ENCODE measurements around the gene LEP.
"Not testable (repeated sequence)": the region's sequence is repeated elsewhere in the genome, so short reads cannot be mapped to it uniquely, and the experiment has no call there.

LEP gene

DNA sequence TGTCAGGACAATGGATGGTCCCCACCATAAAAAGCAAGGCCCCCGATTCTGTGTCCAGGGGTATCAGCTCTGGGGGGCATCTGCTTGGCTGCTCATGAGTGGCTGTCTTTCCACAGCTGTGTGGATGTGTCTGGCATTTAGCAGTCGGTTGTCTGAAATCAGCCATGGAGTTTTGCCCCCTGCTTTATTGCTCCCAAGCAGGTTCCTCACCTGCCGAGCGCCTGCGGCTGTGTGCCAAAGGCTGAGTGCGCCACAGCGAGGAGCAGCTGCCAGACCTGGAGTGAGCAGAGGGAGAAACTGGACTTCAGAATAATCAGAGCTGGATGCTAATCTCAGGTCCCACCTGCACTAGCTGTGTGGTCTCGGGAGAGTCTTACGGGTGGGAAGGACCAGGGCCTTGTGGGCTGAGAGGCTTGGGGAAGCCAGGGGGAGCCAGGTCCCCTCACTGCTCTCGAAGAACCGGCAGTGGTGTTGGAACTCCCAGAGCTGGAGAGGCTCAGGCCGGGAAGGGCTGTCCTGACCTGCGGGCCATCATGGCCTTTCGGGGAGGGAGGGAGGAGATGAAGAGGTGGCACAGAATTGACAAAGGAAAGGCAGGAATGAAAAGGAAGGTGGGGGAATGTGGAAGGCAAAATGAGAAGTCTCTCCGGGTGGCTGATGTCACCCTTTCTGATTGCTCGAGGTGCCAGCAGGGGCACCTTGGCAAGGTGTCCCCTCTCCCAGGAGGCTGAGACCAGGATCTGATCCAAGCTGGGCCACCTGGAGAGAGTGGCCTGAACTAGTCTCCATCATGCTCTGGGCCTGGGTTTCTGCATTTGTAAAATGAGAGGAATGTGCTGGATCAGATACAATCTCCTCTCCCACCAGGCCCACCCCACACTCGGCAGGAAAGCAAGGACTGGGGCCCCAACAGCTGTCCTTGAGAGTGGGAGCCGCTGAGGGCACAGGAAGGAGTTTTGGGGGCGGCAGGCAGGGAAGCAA lies 30.2 kb upstream of the LEP start:
- no peak for DNase-seq (ENCODE audit: low spot score)

DNA sequence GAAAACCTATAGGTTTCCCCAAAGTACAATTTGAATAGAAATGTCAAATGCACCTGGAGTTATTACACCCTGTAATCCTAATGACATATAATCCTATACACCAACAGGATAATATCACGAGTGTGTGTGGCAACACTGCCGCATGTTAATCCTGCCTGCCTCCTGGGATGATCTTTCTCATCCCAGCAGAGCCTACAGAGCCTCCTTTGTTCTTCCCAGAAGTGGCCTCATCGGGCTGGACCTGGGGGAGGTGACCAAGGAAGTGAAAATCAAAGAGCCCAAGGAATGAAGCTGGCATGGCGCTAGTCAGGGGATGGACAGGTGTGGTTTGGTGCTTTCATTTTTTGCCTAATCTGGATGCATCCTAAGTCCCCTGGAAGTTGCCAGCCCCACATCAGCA lies 29.5 kb upstream of the LEP start:
- DNase-seq (ENCODE audit: low spot score), result no peak

DNA sequence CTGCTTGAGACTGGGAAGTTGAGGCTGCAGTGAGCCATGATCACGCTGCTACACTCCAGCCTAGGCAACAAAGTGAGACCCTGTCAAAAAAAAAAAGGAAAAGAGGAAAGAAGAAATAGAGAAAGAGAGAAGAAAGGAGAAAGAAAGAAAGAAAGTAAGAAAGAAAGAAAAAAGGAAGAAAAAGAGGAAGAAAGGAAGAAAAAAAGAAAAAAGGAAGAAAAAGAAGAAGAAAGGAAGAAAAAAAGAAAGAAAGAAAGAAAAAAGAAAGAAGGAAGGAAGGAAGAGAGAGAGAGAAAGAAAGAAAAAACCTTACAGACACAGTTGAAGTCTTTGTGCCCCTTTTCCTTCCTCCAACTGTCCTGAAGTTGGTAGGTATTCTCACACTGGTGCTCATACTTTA lies 26.6 kb upstream of the LEP start:
- DNase-seq (ENCODE audit: low spot score), result no peak

DNA sequence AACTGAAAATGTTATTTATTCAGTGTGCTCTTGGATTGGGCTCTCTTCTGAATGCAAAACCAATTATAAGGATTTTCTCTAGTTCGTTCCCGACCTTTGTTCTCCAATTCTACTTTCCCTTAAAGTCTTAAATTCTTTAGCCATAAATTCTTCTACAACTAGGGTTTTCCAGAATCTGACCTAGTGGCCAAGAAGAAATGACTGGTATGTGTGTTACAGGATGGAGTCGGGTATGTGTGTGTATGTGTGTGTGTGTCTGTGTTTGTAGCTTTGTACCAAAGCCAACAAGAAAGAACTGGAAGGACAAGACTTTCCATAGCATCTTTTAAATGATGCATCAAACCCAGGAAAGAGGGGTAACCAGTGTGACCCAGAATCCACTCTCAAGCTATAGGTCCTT lies 25.8 kb upstream of the LEP start:
- DNase-seq (ENCODE audit: low spot score), result no peak

DNA sequence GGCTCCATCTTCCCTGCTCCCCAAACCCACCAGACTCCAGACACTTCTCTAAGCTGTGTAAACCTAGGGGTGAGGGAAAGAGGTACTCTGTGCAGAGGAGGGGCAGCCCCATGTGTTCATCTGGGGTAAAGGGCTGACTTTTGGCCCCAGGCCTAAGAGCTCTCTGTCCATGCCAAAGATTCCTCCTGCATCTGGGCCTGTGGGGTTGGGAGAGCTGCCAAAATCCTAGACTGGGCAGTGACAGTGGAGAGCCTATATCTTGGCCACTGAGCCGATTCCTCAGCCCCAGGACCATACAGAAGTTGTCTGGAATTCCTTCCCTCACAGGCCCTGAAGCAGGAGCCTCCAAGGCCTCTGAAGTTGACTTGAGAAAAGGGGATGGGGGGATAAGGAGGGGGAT lies 25.3 kb upstream of the LEP start:
- no peak for DNase-seq (ENCODE audit: low spot score)

DNA sequence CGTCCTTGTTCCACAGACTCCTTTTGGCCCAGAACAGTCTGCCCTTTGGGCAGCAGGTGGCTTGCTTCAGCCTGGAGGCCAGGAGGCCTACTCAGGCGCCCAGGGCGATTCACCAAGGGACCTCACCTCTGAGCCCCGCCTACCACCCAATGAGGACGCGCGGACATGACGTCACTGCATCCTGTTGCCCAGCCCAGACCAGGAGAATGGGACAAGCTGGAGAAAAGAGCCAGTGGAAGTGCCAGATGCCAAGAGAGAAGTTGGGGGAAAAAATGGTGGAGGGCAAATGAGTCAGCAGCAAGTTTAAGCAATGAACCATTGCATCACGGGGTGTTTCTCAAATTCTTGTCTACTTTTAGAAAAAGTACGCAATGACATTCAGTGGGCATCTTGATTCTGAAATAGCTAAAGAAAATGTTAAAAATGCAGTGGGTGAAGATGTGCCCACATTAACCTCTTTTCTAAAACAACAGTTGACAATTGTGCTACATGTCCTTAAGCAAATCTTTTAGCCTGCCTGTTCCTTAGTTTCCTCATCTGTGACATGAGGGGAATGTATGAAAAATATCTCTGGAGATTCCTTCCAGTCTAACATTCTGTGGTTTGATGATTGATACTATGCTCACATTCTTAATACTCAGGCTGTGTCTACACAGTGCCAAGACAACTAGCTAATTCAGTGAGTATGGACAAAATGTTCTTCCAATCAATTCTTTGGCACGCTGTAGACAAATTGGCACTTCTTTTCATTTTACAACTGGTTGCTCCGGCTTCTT lies 23.9 kb upstream of the LEP start:
- no peak for DNase-seq (ENCODE audit: low spot score)

DNA sequence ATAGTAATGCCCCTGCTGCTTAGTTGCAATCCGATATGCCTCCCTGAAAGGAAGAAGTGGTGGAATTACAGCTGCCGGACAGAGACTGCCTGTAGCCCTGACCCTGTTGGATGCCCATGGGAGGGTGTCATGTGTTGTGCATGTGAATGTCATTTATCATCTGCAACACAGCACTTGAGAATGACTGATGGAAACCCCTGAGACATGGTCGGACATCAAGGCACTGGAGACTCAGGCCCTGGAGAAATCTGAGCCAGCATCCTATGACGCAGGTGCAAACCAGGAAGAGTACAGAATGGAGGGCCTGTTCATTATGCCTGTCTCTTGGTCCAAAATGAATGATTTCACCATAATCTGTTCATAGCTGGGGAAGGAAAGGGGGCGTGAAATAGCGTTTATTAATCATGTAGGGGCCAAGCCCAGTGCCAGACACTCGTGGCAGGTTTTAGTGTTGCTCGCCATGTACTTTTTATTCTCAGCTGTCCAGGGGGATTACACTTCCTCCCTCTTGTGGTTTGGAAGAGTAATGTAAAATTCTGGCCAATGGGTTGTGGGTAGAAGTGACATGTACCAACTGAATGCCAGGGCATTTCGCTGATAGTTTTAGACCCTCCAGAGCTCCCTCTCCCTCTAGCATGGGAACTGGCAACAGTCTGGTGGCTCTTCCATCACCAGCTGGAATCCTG lies 23.0 kb upstream of the LEP start:
- no peak for DNase-seq (ENCODE audit: low spot score)

DNA sequence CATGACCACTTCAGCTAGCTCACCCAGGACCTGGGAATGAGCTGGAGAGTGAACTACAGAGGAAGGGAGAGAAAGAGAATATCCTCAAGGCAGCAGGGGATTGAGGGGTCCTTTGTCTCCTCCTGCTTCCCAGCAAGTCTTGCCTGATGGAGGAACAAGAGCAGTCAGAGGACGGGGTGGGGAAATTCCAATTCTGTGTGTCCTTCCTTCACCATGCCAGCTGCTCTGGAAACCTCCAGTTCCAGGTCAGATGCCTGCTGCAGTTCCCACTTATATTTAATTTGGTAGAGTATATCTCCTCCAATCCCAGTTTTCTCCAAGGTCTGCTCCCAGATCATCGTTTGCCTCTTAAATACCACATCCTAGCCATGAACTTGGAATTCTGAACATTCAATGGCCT lies 21.4 kb upstream of the LEP start:
- no peak for DNase-seq (ENCODE audit: low spot score)

DNA sequence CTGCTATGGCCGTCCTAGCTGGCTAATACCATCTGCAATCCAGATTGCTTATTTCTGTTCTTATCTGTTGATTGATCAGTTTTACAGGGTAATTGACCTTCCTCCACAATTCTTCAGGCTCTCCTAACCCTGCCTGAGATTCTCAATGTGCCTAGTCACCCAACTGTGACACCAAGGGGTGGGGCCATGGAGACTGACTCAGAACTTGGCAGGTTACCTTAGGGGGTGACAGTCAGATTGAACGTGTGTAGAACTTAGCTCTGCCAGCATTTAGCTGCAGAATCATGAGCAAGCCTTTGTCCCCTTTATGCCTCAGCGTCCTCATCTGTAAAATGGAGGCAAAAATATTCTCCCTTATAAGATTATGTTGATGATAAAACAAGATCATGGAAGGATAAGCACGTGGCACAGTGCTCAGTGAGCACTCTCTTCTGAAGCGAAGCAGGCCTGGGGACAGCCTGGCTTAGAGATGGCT lies 19.1 kb upstream of the LEP start:
- DNase-seq (ENCODE audit: low spot score), result no peak

DNA sequence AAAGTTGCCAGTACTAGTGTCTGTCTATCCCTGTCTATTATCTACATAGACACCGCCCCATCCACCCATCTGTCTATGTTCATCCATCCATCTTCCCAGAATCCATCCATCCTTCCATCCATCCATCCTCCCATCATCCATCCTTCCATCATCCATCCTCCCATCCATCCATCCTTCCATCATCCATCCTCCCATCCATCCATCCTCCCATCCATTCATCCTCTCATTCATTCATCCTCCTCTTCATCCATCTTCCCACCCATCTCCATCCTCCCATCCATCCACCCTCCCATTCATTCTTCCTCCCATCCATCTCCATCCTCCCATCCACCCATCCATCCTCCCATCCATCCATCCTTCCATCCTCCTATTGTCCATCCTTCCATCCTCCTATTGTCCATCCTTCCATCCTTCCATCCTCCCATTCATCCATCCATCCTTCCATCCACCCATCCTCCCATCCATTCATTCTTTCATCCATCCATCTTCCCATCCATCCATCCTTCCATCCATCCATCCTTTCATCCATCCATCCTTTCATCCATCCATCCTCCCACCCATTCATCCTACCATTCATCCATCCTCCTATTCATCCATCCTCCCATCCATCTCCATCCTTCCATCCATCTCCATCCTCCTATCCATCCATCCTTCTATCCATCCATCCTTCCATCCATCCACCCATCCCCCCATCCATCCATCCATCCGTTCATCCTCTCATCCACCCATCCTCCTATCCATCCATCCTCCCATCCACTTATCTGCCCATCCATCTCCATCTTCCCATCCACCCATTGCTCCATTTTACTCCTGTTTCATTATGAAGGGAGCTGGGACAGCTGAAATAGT lies 14.7 kb upstream of the LEP start:
- DNase-seq (ENCODE audit: low spot score), result no peak

DNA sequence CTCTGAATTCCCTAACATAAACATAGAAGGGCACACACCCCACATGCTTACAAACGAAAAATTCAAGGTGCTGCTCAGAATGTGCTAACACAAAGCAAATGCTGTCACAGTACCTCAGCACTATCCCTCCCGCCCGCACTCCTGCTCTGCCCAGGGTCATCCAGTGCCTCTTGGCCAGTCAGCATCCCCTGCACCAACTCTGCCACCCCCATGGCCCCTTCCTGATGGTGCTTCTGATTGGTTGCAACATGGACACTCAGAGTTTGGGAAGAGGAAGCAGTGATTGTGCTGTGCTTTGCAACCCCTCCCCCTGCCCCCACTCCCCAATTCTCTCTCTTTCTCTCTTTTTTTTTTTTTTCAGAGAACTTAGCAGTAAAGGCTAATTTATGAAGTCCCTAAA lies 13.8 kb upstream of the LEP start:
- DNase-seq (ENCODE audit: low spot score), result no peak

DNA sequence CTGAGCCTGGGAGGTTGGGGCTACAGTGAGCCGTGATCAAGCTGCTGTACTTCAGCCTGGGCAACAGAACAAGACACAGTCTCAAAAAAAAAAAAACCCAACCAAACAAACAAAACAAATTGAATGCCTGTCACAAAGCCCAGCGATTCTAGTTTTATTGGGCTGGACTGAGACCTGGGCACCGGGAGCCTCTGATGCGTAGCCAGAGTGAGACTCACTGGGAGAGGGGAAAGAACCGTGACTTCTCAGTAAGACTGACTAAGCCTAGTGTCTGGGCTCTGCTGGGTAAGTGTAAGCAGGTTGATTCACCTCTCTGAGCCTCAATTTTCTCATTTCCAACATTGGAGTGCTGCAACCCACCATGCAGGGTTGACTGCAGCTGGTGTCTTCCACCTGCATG lies 10.1 kb upstream of the LEP start:
- DNase-seq (ENCODE audit: low spot score), result no peak

DNA sequence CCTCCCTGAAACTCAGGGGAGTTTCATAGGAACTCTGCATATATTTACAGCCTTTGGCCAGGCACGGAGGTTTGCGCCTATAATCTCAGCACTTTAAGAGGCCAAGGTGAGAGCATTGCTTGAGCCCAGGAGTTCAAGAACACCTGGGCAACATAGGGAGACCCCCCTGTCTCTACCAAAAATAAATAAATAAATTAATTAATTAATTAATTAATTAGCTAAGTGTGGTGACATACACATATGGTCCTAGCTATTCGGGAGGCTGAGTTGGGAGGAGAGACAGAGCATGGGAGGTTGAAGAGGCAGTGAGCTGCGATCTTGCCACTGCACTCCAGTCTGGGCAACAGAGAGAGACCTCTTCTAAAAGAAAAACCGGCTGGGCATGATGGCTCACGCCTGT lies 9.4 kb upstream of the LEP start:
- no peak for DNase-seq (ENCODE audit: low spot score)

DNA sequence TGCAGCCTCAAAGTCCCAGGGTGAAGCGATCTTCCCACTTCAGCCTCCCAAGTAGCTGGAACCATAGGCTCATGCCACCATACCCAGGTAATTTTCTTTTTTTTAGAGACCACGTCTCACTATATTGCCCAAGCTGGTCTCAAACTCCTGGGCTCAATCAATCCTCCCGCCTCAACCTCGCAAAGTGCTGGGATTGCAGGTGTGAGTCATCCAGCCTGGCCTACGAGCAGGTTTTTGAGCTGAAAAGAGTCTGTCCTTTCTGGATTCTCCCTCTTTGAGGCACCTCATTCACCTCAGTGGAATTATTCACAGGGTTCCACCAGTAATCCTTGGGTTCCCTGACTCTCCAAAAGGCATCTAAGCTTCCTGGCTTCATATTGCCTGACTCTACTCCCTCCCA lies 7.6 kb upstream of the LEP start:
- DNase-seq (ENCODE audit: low spot score), result no peak

DNA sequence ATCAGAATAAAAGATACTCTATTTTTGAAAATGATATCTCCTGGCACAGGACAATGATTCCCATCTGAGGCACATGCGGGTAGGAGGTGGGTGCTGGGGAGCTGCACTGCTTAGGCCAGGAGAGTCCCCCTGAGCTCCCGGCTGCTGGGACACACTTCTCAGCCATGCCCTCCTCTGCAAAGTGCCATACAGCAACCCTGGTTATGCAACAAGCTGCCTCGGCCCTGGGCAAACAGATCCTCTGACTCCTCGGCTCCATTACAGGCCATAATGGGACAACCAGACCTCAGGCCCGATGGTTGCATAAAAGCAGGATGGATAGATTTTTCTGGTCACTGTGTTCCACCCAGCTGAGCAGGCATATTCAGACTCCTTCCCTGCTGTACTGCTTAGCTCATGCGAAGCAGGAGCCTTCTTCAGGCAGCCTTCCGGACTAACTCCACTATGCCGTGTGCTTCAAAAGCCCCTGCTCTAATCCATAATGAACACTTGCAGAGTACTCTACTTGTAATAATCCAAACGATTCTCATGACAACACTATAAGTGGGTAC lies 6.5 kb upstream of the LEP start:
- no peak for DNase-seq (ENCODE audit: low spot score)

DNA sequence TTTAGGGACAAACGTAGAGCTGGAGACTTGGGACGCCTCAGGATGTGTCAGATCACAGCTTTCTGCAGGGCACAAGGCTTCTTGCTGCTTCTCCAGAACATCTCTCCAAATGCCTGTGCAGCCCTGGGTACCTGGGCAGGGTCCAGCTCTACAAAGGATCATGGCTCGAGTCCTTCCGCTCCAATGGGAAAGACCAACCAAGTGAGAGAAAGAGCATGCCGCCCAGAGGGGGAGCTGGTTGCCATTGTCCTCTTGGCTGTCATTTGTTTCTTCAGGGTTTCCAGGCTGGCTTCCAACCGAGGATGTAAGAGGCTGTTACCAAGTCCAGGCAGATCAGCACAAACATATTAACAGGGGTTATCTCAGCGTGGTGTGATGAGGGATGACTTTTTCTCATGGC lies 5.6 kb upstream of the LEP start:
- no peak for DNase-seq (ENCODE audit: low spot score)

DNA sequence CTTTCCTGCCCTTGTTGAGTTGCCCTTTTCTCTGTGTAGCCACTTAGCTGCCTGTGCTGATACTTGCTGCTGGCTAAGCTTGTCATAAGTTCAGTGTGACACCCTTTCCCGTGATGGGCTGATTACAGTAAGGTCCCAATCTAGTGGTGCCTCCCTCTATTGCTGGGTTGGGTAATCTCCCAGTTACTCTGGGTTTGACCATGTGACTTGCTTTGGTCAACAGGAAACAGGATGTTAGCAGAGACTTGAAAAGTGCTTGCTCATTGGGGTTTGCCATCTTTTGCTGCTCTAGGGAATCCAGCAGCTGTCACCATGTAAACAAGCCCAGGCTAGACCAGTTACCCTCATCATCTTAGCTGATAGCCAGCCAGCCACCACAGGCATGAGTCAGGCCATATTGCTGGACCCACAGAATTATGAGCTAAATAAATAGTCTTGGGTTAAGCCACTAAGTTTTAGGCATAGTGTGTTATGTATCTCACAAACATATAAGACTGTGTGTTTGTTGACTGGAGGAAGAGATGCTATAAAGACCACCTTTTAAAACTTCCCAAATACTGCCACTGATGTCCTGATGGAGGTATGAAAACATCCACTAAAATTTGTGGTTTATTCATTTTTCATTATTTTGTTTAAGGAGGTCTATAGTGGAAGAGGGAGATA lies 4.0 kb upstream of the LEP start:
- DNase-seq (ENCODE audit: low spot score), result no peak

DNA sequence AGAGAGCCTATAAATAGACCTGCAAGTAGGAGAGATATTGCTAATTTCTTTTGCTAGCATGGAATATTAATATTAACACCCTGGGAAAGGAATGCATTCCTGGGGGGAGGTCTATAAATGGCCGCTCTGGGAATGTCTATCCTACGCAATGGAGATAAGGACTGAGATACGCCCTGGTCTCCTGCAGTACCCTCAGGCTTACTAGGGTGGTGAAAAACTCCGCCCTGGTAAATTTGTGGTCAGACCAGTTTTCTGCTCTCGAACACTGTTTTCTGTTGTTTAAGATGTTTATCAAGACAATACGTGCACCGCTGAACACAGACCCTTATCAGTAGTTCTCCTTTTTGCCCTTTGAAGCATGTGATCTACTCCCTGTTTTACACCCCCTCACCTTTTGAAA lies 1.9 kb upstream of the LEP start:
- DNase-seq (ENCODE audit: low spot score), result not testable (repeated sequence)

DNA sequence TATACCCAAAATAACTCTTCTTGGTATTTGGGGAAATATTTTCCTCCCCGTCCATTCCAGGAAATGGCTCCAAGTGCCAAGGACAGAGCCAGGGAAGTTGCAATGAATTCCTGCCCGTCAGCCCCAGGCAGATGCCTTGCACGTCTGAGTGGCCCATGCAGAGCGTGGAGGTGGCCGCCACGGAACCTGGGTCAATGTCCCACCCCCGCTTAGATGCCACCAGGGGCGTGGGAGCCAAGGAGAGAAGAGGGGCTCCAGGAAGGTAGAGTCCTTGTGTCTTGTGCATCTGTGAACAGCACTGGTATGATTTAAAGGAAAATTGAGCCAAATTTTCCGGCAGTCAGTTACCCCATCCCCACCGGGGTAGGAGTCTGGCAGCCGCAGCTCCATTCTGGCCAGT lies 1.6 kb downstream of the LEP start:
- no peak for DNase-seq (ENCODE audit: low spot score)

DNA sequence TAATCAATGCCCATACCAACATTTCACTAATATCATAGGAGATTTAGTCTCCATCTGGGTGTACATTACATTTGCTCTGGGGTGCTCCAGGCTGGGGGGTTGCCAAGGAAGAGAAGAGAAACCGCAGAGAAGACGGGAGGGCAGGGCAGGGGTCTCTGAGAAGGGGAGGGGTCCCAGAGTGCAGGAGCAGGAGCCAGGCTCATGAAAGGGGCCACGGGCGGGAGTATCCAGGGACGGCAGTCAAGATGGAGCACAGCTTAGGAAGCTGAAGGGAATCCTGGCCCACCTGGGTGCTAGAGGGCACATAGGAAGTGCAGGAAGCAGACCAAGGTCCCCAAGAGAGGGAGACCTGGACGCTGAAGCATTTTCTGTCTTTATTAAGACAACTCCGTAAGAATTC lies 2.2 kb downstream of the LEP start:
- DNase-seq (ENCODE audit: low spot score), result no peak

DNA sequence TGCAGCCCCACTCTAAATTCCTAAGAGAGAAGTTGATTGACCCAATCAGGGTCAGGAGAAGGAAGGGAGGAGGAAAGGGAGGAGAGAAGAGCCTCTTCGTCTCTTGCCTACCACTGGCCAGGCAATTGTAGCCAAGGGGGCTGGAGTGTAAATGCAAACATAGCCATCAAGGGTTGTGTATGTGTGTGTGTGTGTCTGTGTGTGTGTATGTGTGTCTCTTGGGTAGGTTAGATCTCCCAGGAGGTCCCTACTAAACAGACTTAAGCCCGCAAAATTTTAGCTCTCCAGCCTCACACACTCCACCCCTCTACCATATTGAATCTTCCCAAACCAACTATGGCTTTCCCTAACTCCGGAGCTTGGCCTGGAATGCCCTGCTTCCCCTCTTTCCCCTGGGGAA lies 3.8 kb downstream of the LEP start:
- no peak for DNase-seq (ENCODE audit: low spot score)

All from putamen (tissue), 1 donor.